Astrocyte of the spinal cord (primary cell): ENCODE results near the gene AUTS2.

ENCODE experiments used
- DNase-seq: peaks from one replicate; pipeline ENCODE4 v3.0.0; 2011; ENCODE audit warnings: low read depth, low spot score
- H3K4me3 ChIP-seq: 2 replicates; pipeline ENCODE4 v1.5.1; 2011; ENCODE audit warnings: low read depth, mild to moderate bottlenecking, low read length, moderate library complexity
- in situ Hi-C: cut with HindIII; loops from 2 replicates; pipeline ENCODE4 v1.10.0; 2017; ENCODE audit warnings: low sequenced_read_pairs
- TF ChIP-seq, protein P1 (sequence below): IDR thresholded peaks from 2 replicates; pipeline ENCODE4 v1.5.1; 2012; ENCODE audit warnings: low read depth, mild to moderate bottlenecking, low read length, inconsistent platforms

AUTS2 gene

DNA sequence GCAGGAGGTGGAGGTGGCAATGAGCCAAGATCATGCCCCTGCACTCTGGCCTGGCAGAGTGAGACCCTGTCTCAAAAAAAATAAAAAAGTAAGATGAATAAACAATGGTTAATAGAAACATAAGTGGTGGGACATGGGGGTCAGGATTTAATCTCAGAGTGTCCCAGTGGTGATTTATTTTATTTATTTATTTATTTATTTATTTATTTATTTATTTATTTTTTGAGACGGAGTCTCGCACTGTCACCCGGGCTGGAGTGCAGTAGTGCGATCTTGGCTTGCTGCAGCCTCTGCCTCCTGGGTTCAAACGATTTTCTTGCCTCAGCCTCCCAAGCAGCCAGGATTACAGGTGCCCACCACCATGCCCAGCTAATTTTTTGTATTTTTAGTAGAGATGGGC is 1051.0 kb downstream of the AUTS2 start:
- no peak for DNase-seq
- in situ Hi-C loops = no loop called here
- TF ChIP-seq, protein P1, sequence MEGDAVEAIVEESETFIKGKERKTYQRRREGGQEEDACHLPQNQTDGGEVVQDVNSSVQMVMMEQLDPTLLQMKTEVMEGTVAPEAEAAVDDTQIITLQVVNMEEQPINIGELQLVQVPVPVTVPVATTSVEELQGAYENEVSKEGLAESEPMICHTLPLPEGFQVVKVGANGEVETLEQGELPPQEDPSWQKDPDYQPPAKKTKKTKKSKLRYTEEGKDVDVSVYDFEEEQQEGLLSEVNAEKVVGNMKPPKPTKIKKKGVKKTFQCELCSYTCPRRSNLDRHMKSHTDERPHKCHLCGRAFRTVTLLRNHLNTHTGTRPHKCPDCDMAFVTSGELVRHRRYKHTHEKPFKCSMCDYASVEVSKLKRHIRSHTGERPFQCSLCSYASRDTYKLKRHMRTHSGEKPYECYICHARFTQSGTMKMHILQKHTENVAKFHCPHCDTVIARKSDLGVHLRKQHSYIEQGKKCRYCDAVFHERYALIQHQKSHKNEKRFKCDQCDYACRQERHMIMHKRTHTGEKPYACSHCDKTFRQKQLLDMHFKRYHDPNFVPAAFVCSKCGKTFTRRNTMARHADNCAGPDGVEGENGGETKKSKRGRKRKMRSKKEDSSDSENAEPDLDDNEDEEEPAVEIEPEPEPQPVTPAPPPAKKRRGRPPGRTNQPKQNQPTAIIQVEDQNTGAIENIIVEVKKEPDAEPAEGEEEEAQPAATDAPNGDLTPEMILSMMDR = no peak
- H3K4me3 ChIP-seq = no peak overlapping the region

DNA sequence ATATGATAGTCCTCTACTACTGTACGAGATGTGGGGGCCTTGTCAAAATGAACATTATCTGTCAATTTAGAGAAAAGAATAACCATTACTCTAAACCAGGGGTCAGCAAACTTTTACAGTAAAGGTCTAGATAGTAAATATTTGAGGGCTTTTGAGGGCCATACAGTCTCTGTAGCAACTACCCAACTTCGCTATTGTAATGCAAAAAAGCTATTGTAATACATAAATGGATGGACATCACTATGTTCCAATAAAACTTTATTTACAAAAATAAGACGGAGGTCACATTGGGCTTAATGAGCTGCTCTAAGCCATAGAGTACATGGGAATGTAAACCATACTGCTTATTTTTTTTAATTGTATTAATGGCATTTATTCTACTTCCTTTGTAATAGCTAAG is 1055.9 kb downstream of the AUTS2 start:
- TF ChIP-seq, protein P1 = no peak
- no peak for DNase-seq
- in situ Hi-C loops = no loop called here
- H3K4me3 ChIP-seq = no peak overlapping the region

DNA sequence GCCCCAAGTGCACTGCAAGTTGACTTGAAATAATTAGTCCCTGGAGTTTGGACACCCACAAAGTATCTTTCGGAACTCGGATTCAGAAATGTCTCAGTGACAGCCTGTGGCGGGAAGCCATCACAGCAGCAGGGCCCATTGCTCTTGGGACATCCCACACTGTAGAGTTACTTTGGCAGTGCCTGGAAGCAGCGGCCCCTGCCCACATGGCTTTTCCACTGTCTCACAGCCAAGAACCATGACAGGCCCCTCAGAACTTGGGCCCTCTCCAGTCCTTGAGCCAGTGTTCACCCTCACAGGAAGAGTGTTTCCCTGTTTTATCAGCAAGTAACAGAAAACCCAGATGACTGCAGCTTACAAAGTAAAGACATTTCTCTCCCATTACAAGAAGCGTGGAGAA is 1056.7 kb downstream of the AUTS2 start:
- DNase-seq = no peak
- no peak overlapping the region for H3K4me3 ChIP-seq
- TF ChIP-seq, protein P1 = no peak
- in situ Hi-C loops = no loop called here

DNA sequence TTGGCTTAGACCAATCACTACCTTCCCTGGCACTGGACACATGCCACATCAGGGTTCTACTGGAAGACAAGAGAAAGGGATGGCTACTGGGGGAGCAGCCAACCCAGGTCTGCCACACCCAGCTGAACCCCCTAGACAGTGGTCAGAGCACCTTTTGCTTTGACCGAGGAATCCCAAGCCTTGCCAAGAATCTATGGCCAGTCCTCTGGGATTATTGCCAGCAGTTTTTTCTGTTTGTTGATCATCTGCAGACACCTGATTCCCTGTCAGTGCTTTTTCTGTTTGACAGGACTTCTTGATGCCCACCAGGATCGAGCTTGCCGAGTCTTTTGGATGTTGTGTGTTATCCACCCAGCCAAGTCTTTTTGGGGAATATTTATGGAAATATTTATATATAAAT is 1057.4 kb downstream of the AUTS2 start:
- no peak for DNase-seq
- in situ Hi-C loops = no loop called here
- no peak overlapping the region for H3K4me3 ChIP-seq
- TF ChIP-seq, protein P1 = no peak

DNA sequence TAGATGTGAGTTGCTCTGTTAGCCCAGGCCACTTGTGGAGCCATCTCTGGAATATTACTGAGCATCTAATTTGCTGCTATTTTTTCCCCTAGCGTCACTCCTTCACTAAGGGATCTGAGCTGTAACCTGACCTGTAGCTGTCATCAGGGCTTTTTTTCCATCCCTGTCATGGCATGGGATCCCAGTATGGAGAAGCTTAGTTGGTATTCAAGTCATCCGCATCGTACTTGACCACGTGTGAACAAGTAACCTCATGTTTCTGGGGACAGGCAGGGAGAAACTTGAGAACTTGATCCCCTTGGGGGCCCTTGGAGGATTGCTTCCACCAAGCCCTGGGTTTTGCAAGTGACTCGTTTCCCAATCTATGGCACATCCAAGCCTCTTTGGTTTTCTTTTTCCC is 1059.3 kb downstream of the AUTS2 start:
- H3K4me3 ChIP-seq = no peak overlapping the region
- TF ChIP-seq, protein P1 = no peak
- DNase-seq = no peak
- in situ Hi-C loops = no loop called here

DNA sequence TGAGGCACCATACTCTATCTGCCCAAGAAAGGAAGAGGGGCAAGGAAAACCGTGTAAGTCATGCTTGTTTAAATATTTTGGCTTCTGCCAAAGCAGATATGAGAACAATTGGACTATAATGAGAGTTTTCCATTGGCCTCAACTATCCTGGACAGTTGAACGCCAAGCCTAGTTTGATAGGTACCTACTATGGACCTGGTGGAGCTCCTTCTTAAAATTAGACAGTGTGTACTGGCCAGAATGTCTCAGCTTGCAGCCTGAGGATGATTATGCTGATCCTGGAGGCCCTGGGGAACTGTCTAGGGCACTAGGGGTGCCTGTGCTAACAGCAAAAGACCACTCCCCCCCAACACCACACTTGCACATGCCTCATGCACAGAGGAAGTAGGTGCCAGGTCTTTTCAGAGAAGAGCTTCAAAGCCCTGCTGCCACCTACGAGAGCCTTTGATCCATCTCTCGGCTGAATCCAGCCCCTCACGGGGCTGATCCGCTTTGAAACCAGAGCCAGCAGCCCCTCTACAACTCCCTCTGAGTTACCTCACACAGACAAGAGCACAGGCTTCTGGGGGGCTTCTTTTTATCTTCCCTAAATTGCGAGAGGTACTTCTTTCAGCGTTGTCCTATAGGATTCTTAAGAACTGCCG is 1059.8 kb downstream of the AUTS2 start:
- DNase-seq = no peak
- H3K4me3 ChIP-seq = no peak overlapping the region
- TF ChIP-seq, protein P1 = no peak
- in situ Hi-C loops = no loop called here

DNA sequence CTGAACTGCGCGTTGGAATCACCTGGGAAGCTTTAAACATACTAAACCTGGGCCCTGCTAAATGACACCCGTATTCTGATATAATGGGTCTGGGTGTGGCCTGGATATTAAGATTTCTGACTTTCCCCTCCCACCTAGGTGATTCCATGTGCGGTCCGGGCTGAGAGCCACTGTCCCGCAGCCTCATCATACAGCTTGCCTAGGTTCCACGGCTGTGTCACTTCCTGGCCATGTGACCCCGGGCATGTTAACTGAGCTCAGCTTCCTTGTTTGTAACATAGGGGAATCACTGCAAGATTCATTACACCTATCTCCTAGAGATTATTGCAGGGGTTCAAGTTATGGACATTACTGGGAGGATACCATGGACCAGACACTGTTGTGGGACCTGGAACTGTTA is 1061.0 kb downstream of the AUTS2 start:
- TF ChIP-seq, protein P1 = no peak
- in situ Hi-C loops = no loop called here
- DNase-seq = no peak

More for the DNA sequence above, 1061.0 kb downstream of the AUTS2 start:
- H3K4me3 ChIP-seq = no peak overlapping the region
